Stomach smooth muscle (tissue), 2 donors: ENCODE data around the gene APOB.

Source experiments
- H3K27ac ChIP-seq: one replicate; pipeline ENCODE4 v1.7.0; 2013; ENCODE audit warnings: mild to moderate bottlenecking, low read length, inconsistent platforms
- H3K27me3 ChIP-seq, 2 donors: one replicate each; pipeline ENCODE4 v1.7.0; 2013; ENCODE audit warnings: low read length in 2 of 2; ENCODE audit not compliant: insufficient read depth in 2 of 2, control insufficient read depth in 1 of 2
- H3K36me3 ChIP-seq, 2 donors: one replicate each; pipeline ENCODE4 v1.7.0; 2013; ENCODE audit warnings: low read length in 2 of 2; ENCODE audit not compliant: control insufficient read depth in 2 of 2, insufficient read depth in 2 of 2
- H3K4me1 ChIP-seq: one replicate; pipeline ENCODE4 v1.7.0; 2013; ENCODE audit warnings: low read length; ENCODE audit not compliant: control insufficient read depth, insufficient read depth
- H3K4me3 ChIP-seq, 2 donors: one replicate each; pipeline ENCODE4 v1.7.0; 2013; ENCODE audit warnings: low read length in 2 of 2
- H3K9ac ChIP-seq, 2 donors: one replicate each; pipeline ENCODE4 v1.7.0; 2013; ENCODE audit warnings: low read length in 2 of 2, mild to moderate bottlenecking in 1 of 2
- H3K9me3 ChIP-seq, 2 donors: one replicate each; pipeline ENCODE4 v1.7.0; 2013; ENCODE audit warnings: low read length in 2 of 2; ENCODE audit not compliant: control insufficient read depth in 2 of 2
- donor health status: healthy.
- donor health status: Pancreatic carcinoma.

APOB gene

DNA sequence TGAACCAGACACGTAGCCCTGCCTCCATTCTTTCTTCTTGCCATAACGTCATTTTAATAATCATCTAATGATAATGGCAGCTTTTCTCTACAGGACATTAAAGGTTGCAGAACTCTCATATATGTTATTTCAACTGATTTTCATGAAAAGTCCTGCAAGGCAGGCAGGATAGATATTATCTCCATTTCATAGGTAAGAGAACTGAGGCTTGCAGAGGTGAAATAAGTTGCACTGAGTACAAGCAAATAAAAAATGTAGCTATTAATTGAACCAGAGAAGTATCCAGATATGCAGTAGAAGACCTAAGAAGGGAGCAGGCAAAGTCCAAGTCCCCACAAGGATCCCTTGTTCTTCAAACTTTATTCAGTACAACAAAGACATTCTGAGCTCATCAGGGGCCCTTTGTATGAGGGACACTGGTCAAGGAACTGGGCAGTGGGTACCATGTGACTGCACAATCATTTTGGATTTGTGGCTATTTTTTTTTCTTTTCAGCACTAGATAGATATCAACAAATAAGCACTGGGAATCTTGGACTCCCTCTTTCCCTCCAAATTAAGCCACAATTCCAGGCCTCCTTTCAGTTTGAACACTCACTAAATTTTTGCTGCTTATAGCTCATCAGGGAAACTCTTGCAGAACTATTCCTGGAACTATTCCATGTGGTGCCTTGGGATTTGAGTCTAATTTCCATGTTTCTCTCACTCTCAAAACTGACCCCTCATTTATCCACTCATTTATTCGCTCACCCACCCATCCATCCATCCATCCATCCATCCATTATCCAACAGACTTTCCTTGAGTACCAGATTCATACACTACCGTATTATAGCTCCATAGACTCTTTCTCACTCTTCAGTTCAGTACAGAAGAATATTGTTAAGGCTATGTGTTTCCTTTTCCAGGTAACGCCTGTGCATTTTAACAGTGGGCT lies 44.6 kb downstream of the APOB start:
- H3K4me3 ChIP-seq: no peak overlapping the region
- no peaks in the 10 kb centered on the region for H3K36me3 ChIP-seq
- no peak overlapping the region for H3K9ac ChIP-seq
- H3K9me3 ChIP-seq: no peaks in the 10 kb centered on the region
- H3K27me3 ChIP-seq: no peaks in the 10 kb centered on the region
- no peaks in the 10 kb centered on the region for H3K4me1 ChIP-seq
- no peak overlapping the region for H3K27ac ChIP-seq

DNA sequence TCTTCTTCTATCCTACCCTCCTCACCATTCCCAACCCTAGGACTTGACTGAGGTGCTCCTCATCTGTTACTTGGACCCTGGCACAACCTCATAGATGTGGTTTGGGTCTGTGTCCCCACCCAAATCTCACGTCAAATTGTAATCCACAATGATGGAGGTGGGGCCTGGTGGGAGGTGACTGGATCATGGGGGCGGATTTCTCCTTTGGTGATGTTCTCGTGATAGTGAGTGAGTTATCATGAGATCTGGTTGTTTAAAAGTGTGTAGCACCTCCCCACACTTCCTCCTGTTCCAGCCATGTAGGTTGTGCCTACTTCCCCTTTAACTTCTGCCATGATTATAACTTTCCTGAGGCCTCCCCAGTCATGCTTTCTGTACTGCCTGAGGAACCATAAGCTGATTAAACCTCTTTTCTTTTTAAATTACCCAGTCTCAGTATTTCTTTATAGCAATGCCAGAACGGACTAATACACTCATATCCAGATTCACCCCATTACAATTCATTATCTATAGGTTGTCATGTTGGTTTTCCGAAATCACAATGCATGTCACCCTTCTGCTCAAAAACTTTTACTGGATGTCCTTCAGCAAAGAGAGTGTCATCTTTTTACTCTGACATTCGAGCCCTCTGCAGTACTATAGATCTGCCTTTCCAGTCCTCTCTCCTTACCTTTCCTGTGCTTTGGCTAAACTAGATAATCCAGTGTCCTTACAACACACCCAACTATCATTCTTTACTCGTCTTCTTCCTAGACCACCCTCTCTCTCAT lies 45.7 kb downstream of the APOB start:
- Histone ChIP-seq H3K4me3 (no peak overlapping the region), H3K9me3 (no peaks in the 10 kb centered on the region), H3K36me3 (no peaks in the 10 kb centered on the region), H3K4me1 (no peaks in the 10 kb centered on the region), H3K27ac (no peak overlapping the region), H3K9ac (no peak overlapping the region), H3K27me3 (no peaks in the 10 kb centered on the region)

DNA sequence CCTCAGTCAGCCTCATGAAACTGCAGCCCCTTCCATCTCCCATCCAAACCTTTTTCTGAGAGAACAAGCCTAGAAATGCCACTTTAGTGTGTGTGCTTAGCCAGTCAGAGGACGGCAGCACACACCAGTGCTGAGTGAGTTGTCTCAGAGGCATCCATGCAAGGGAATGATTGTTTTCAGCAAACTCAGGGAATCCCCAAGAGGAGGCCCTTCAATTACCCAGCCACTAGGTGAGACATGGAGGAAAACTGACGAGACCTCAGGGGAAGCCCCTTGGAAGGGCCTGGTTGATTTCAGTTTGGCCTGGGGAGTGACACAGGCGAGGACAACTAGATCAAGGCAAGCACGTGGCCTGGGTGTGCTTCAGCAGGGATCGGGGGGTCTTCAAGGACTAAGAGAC lies 49.7 kb downstream of the APOB start:
- H3K36me3 ChIP-seq: no peaks in the 10 kb centered on the region
- H3K9ac ChIP-seq: no peak overlapping the region
- H3K9me3 ChIP-seq: no peaks in the 10 kb centered on the region
- no peak overlapping the region for H3K27ac ChIP-seq
- H3K4me3 ChIP-seq: no peak overlapping the region
- H3K27me3 ChIP-seq: no peaks in the 10 kb centered on the region
- H3K4me1 ChIP-seq: peaks cover 9% of the 10 kb centered on the region

DNA sequence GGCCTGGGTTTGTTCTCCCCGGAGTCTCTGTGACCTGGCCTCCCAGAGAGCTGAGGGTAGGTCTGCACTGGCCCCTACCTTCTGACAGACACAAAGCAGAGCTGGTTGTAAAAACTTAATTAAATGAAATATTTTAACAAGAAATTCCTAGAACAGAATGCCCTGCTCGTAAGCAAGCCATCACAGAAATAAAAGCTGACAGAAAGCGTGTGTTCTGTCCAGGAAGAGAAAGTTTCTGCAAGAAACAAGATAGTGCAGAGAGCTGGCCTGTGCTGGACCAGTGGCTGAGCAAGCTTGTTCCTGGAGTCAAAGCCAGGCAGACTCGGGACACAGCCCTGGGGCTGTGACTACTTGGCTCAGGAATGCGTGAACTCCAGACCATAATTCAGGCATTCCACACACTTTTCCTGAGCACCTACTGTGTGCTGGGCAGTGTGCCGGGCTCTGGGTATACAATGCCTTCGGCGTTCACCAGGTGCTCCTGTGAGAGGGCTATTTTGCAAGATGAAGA lies 51.6 kb downstream of the APOB start:
- H3K27ac ChIP-seq: no peak overlapping the region

DNA sequence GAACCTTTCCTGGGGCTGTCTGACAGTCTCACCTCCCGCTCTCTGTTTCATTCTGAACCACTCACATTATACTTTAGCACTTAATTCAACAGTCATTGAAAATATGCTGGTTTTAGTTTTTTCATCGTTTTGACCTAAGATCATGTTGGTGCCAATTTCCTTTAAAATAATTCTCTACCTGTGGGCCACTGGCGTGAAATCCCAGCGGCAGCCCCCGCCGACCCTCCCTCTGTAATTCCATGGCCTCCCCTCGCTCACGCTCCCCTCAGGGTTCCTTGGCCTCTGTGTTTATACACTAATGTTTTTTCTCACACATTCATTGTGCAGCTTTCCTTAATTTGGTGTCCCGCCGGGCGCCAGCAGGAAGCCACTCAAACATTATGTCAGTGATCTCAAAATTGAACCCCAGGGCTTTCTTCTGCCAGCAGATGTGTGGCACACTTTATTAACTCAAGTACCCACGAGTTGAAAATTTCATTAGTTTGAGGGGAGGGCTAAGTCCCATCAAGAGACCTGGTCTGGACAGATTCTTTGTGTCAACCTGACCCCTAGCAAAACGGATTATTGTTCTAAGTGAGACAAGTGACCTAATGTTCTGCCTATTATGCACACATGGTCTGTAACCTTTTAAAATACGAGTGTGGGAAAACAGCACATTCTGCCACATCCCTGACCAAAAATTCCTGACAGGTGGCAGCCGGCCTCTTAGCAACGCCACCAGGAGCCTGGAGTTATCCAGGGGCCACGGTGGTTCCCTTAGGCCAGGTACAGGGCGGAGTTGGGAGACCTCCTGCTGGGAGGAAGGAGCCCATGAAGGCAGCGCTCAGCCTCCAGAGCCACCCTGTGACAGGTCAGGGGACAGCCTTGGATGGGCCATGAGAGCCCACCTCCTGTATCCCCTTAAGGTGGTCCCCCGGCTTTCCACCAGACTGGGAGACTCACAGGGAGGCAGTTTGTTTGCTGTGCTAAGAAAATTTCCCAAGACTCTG lies 53.1 kb downstream of the APOB start:
- Histone ChIP-seq H3K9ac (no peak overlapping the region), H3K27ac (no peak overlapping the region), H3K4me3 (no peak overlapping the region), H3K36me3 (no peaks in the 10 kb centered on the region), H3K4me1 (peaks cover 25% of the 10 kb centered on the region), H3K9me3 (no peaks in the 10 kb centered on the region), H3K27me3 (no peaks in the 10 kb centered on the region)

More for the DNA sequence above, 51.6 kb downstream of the APOB start:
- Histone ChIP-seq H3K27me3 (no peaks in the 10 kb centered on the region), H3K4me1 (peaks cover 15% of the 10 kb centered on the region), H3K36me3 (no peaks in the 10 kb centered on the region), H3K4me3 (no peak overlapping the region), H3K9ac (no peak overlapping the region), H3K9me3 (no peaks in the 10 kb centered on the region)

DNA sequence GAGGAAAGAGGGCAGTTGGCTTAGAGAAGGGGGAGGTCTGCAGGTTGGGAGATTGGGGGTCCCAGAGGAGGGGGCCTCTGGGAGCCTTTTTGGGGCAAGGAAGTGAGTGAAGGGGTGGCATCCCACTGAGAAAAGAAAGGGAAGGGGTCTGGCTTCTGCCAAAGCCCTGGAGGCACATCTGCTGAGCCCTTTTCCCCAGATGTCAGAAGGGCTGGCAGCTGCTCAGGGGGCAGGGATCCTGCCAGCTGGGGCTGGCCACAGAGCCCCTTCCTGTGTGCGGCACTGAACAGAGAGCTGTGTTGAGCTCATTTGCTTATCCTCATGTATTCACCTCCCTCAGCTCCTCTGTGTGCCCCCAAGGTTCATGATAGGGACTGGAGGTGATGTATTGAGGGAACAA lies 54.5 kb downstream of the APOB start:
- H3K9ac ChIP-seq: no peak overlapping the region
- H3K27ac ChIP-seq: no peak overlapping the region
- no peaks in the 10 kb centered on the region for H3K27me3 ChIP-seq
- H3K4me3 ChIP-seq: no peak overlapping the region
- peaks cover 32% of the 10 kb centered on the region for H3K4me1 ChIP-seq
- no peaks in the 10 kb centered on the region for H3K9me3 ChIP-seq
- H3K36me3 ChIP-seq: no peaks in the 10 kb centered on the region

DNA sequence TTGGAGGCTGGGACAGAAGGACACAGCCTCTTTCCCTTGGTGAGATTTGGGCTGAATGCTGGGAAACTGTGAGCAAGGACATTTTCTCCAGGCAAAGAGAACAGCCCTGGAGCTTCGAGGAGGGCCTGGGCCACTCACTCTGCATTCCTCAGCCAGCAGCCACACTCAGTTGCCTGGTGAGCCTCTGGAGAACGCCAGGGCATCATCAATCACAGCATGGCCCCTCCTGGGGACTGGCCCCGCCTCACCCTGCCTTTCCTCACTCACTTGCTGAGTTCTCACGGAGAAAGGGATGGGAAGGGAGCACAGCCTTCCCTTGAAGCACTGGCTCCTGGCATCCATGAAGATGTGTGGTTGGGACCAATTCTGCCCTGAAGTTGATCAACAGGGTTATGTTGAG lies 55.0 kb downstream of the APOB start:
- Histone ChIP-seq H3K4me3 (no peak overlapping the region), H3K4me1 (peaks cover 32% of the 10 kb centered on the region), H3K27ac (no peak overlapping the region), H3K9me3 (no peaks in the 10 kb centered on the region), H3K27me3 (no peaks in the 10 kb centered on the region), H3K36me3 (no peaks in the 10 kb centered on the region), H3K9ac (no peak overlapping the region)

DNA sequence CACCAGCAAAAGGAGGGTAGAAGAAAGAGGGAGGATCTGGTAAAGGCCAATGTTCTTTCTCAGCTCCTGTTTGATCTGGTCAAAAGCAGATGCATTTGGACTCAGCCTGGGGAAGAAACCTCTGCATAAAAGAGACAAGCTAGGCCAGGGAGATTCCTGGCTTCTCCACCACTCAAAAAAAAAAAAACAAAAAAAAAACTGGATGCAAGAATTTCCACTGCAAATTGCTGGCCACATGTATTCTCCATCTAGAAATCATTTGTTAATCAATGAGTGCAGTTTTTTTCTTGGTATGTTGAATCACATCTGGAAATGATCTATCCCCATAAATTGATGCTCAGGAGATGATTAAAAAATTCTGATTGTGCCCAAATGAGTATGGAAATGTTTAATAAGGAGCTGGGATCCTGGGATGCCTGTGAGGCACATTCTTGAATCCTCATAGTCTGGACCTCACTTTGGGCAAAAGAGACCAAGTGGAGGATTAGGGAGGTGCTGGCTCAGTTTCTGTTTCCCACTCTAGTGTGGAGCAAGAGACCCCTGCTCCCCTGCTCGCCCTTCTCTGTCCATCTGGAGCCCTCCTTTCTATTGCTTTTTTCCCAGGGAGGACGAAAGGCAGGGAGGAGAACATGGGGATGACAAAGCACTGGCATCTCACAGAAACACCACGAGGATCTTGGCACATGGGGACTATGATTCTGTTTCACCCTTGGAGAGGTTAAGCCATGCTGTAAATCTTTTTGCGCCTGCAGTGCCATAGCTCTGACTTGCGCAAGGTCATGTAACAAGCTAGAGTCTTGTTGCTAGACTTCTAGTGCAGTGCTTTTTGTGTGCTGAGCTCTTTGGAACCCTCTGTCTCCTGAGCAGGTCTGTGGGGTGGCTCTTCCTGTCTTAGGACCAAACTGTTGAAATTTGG lies 57.6 kb downstream of the APOB start:
- Histone ChIP-seq H3K9ac (no peak overlapping the region), H3K4me3 (no peak overlapping the region), H3K4me1 (peaks cover 27% of the 10 kb centered on the region), H3K27ac (no peak overlapping the region), H3K9me3 (no peaks in the 10 kb centered on the region), H3K27me3 (no peaks in the 10 kb centered on the region), H3K36me3 (no peaks in the 10 kb centered on the region)

DNA sequence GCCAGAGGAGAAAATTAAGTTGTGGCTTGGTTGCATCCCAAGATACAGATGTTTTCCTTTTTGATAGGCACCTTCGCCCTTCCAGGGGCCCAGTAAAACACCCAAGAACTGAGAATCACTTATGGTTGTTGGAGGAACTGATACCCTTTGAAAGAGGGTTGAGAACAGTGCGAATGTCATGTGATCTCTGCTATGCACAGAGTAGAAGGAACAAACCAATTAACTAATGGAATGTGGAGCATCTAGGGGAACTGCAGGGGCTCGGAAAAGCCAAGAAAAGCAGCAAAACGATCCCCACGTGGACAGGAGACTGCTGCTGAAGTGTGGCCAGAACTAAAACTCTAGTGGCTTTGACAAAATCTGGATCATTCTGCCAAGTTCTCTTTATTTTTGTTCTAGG lies 58.8 kb downstream of the APOB start:
- no peak overlapping the region for H3K27ac ChIP-seq

More for the DNA sequence above, 58.8 kb downstream of the APOB start:
- Histone ChIP-seq H3K27me3 (no peaks in the 10 kb centered on the region), H3K9me3 (no peaks in the 10 kb centered on the region), H3K4me3 (peak overlapping the region in 1 of 2 donors; percentile 15), H3K4me1 (peaks cover 27% of the 10 kb centered on the region), H3K36me3 (no peaks in the 10 kb centered on the region), H3K9ac (no peak overlapping the region)
